IMR-90 (cell line): ENCODE data around the gene SYNE1. TPM values are rescaled to one million over a fixed set of nuclear protein-coding genes. Genes with fewer than 3 reads are reported as not detected.

ENCODE experiments used
- ATAC-seq: fragments of 200-7000 bp; cut with Tn5 transposase; 2 replicates; pipeline ENCODE4 v1.9.1; 2020; ENCODE audit warnings: low read depth, mild to moderate bottlenecking, moderate library complexity
- BruUV-seq: library from RNA; stranded (reverse); fragments of 400-500 nt; replicated peaks from 2 replicates; lab custom pipeline; 2021; lab: Mats Ljungman, UMichigan
- CTCF ChIA-PET: fragments of 300-600 bp; formaldehyde crosslinking; extraction: SDS; loops from one replicate; lab custom pipeline; 2021; ENCODE audit warnings: antibody characterized with exemption; lab: Yijun Ruan, JAX
- POLR2A ChIA-PET: fragments of 300-600 bp; sonication (Branson Sonifier 250); formaldehyde crosslinking; loops from one replicate; lab custom pipeline; 2022; ENCODE audit warnings: antibody characterized with exemption; ENCODE audit not compliant: unreplicated experiment; lab: Charles Lee
- DNase-seq: peaks from one replicate; pipeline ENCODE4 v3.0.0; 2013
- H2AFZ ChIP-seq: replicated peaks from 2 replicates; pipeline ENCODE3; 2013; ENCODE audit warnings: low read length, mild to moderate bottlenecking; ENCODE audit not compliant: poor library complexity
- H2AK5ac ChIP-seq: 2 replicates; pipeline ENCODE4 v1.6.1; 2013; ENCODE audit warnings: low read depth, low read length, inconsistent platforms
- H2AK9ac ChIP-seq: replicated peaks from 2 replicates; pipeline ENCODE3; 2013; ENCODE audit warnings: mild to moderate bottlenecking, low read depth, low read length, moderate library complexity; ENCODE audit not compliant: poor library complexity
- H2BK120ac ChIP-seq: 2 replicates; pipeline ENCODE4 v1.6.1; 2013; ENCODE audit warnings: low read depth, low read length, inconsistent platforms
- H2BK15ac ChIP-seq: 3 replicates; pipeline ENCODE4 v1.6.1; 2013; ENCODE audit warnings: low read depth, low read length, inconsistent platforms
- H2BK20ac ChIP-seq: 2 replicates; pipeline ENCODE4 v1.6.1; 2013; ENCODE audit warnings: low read depth, mild to moderate bottlenecking, inconsistent platforms, low read length, moderate library complexity
- H2BK5ac ChIP-seq: 2 replicates; pipeline ENCODE4 v1.6.1; 2013; ENCODE audit warnings: mild to moderate bottlenecking, low read depth, low read length, inconsistent platforms; ENCODE audit not compliant: poor library complexity, severe bottlenecking
- H3K14ac ChIP-seq: replicated peaks from 2 replicates; pipeline ENCODE4 v1.6.1; 2013; ENCODE audit warnings: low read depth, low read length, inconsistent platforms
- H3K18ac ChIP-seq: 2 replicates; pipeline ENCODE4 v1.6.1; 2013; ENCODE audit warnings: low read depth, low read length, control low read depth
- H3K23ac ChIP-seq: 2 replicates; pipeline ENCODE4 v1.6.1; 2013; ENCODE audit warnings: low read depth, low read length, inconsistent platforms
- H3K27ac ChIP-seq: 2 replicates; pipeline ENCODE4 v1.5.1; 2013; ENCODE audit warnings: mild to moderate bottlenecking, control low read depth, low read length; ENCODE audit not compliant: insufficient read depth
- H3K27me3 ChIP-seq: 2 replicates; pipeline ENCODE4 v1.6.1; 2013; ENCODE audit warnings: low read length; ENCODE audit not compliant: control insufficient read depth, insufficient read depth
- H3K36me3 ChIP-seq: 2 replicates; pipeline ENCODE4 v1.6.1; 2013; ENCODE audit warnings: low read length, mixed read lengths; ENCODE audit not compliant: control insufficient read depth, insufficient read depth
- H3K4ac ChIP-seq: 2 replicates; pipeline ENCODE4 v1.6.1; 2013; ENCODE audit warnings: low read depth, low read length, inconsistent platforms
- H3K4me1 ChIP-seq: 2 replicates; pipeline ENCODE4 v1.6.1; 2013; ENCODE audit warnings: low read length, mixed read lengths; ENCODE audit not compliant: control insufficient read depth, insufficient read depth
- H3K4me2 ChIP-seq: 2 replicates; pipeline ENCODE4 v1.6.1; 2013; ENCODE audit warnings: low read depth, mild to moderate bottlenecking, control low read depth, low read length, moderate library complexity
- H3K4me3 ChIP-seq: 2 replicates; pipeline ENCODE4 v1.5.1; 2013; ENCODE audit warnings: low read depth, mild to moderate bottlenecking, control low read depth, low read length, moderate library complexity; ENCODE audit not compliant: insufficient read depth
- H3K56ac ChIP-seq: 2 replicates; pipeline ENCODE4 v1.6.1; 2013; ENCODE audit warnings: low read length, inconsistent platforms; ENCODE audit not compliant: insufficient read depth; ENCODE audit errors: extremely low read depth
- H3K79me1 ChIP-seq, 2 experiments: 2 replicates each; pipeline ENCODE4 v1.6.1; 2013; ENCODE audit warnings: low read length in 2 of 2, inconsistent platforms in 1 of 2, low read depth in 1 of 2
- H3K9ac ChIP-seq: 2 replicates; pipeline ENCODE4 v1.6.1; 2013; ENCODE audit warnings: low read depth, low read length, control low read depth
- H3K9me1 ChIP-seq: 2 replicates; pipeline ENCODE4 v1.6.1; 2013; ENCODE audit warnings: low read length, inconsistent platforms; ENCODE audit not compliant: insufficient read depth
- H3K9me3 ChIP-seq: 2 replicates; pipeline ENCODE4 v1.6.1; 2013; ENCODE audit warnings: low read length; ENCODE audit not compliant: control insufficient read depth, insufficient read depth
- H4K20me1 ChIP-seq: 2 replicates; pipeline ENCODE4 v1.6.1; 2013; ENCODE audit warnings: low read length, inconsistent platforms; ENCODE audit not compliant: insufficient read depth
- H4K5ac ChIP-seq: 2 replicates; pipeline ENCODE4 v1.6.1; 2013; ENCODE audit warnings: mild to moderate bottlenecking, low read depth, low read length, control low read depth
- H4K8ac ChIP-seq, 2 experiments: 2 replicates each; pipeline ENCODE4 v1.6.1; 2013; ENCODE audit warnings: low read depth in 2 of 2, low read length in 2 of 2, control low read depth in 1 of 2, inconsistent platforms in 1 of 2
- H4K91ac ChIP-seq: 2 replicates; pipeline ENCODE4 v1.6.1; 2013; ENCODE audit warnings: low read depth, low read length, inconsistent platforms; ENCODE audit not compliant: insufficient read depth
- BHLHE40 ChIP-seq: fragments of 150-350 bp; IDR thresholded peaks from 2 replicates; pipeline ENCODE4 v1.6.1; 2016; ENCODE audit warnings: mild to moderate bottlenecking, low read depth, low read length
- CEBPB ChIP-seq: IDR thresholded peaks from 2 replicates; pipeline ENCODE4 v1.6.1; 2012; ENCODE audit warnings: low read depth, low read length, improper control_type of control experiment
- CTCF ChIP-seq: conservative IDR thresholded peaks from 2 replicates; pipeline ENCODE4 v1.5.1; 2012; ENCODE audit warnings: mild to moderate bottlenecking, low read depth, low read length, improper control_type of control experiment
- MXI1 ChIP-seq: IDR thresholded peaks from 2 replicates; pipeline ENCODE4 v1.6.1; 2012; ENCODE audit warnings: low read depth, mild to moderate bottlenecking, low read length, moderate library complexity, borderline replicate concordance
- NFE2L2 ChIP-seq: fragments of 150-350 bp; IDR thresholded peaks from 2 replicates; pipeline ENCODE4 v1.6.1; 2016; ENCODE audit warnings: low read depth, mild to moderate bottlenecking, low read length
- RAD21 ChIP-seq: IDR thresholded peaks from 2 replicates; pipeline ENCODE4 v1.6.1; 2012; ENCODE audit warnings: low read length, improper control_type of control experiment
- RFX5 ChIP-seq: IDR thresholded peaks from 2 replicates; pipeline ENCODE4 v1.8.0; 2012; ENCODE audit warnings: low read depth, mild to moderate bottlenecking, low read length, moderate library complexity
- SMC3 ChIP-seq: fragments of 150-350 bp; IDR thresholded peaks from 2 replicates; pipeline ENCODE4 v1.6.1; 2016; ENCODE audit warnings: low read depth, mild to moderate bottlenecking, antibody characterized with exemption, low read length, moderate library complexity
- dilution Hi-C: fragments of 300-500 bp; cut with HindIII; formaldehyde crosslinking; loops from one replicate; pipeline ENCODE4 v1.14.3; 2018; ENCODE audit warnings: low sequenced_read_pairs; ENCODE audit not compliant: unreplicated experiment
- in situ Hi-C: fragments of 300-500 bp; cut with MboI; formaldehyde crosslinking; loops from 3 replicates; pipeline ENCODE4 v1.14.3; 2019; ENCODE audit warnings: low sequenced_read_pairs, inconsistent platforms, mixed read lengths
- intact Hi-C: fragments of 100-400 bp; cut with micrococcal nuclease; formaldehyde crosslinking; loops from 2 replicates; pipeline ENCODE4 v1.10.0; 2022
- polyA plus RNA-seq, 3 experiments: library from polyadenylated mRNA; depleted of rRNA; stranded (reverse); fragments of >200 nt; gene quantifications; 2 replicates each; pipeline ENCODE4 v1.2.3, GENCODE V29; 2012; ENCODE audit warnings: low replicate concordance in 1 of 3
- total RNA-seq: library from RNA; depleted of rRNA; stranded (reverse); fragments of >200 nt; gene quantifications from 2 replicates; pipeline ENCODE4 v1.2.3, GENCODE V29; 2012
- TF ChIP-seq, protein P1 (sequence below): fragments of 150-350 bp; IDR thresholded peaks from 2 replicates; pipeline ENCODE4 v1.6.1; 2017; ENCODE audit warnings: mild to moderate bottlenecking, antibody characterized with exemption, low read length, low read depth

The SYNE1 gene
- total and polyA plus RNA-seq, 2 of the 4 experiments (the other 2 are of a cell fraction) = 34.1 to 159 TPM

DNA sequence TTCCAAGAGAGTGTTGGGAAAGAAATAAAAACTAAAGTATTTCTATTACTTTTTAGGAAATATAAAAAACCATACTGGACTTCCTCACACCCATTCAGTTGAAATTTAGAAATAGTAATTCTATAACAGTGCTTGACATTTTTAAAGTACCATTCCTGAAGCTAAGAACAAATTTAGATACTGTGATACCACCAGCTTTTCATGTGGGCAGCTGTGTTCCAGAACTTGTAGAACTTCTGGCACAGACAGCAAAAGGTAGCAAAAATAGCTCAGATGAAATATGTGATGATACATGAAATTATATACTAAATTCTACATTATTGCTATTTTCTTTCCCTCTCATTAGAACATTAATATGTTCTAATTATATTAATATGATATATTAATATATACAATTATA is 346.5 kb downstream of the SYNE1 start:
- H3K79me1 ChIP-seq = peaks cover 0 to 12% of the 10 kb centered on the region in 2 experiments; a peak in 3 of 4 replicates
- no peak overlapping the region for H2BK5ac ChIP-seq
- intact Hi-C loops (no loop called here), dilution Hi-C loops (no loop called here), in situ Hi-C loops (no loop called here)
- no peak overlapping the region for H2AFZ ChIP-seq
- H3K18ac ChIP-seq = no peak overlapping the region
- no peak overlapping the region for H2AK9ac ChIP-seq
- no peak overlapping the region for H3K4ac ChIP-seq
- ATAC-seq (no peak), DNase-seq (no peak)
- CTCF ChIA-PET = interaction anchor here (0.6 kb wide), 1 partner anchor 256 kb away, joined by 4 read pairs; no protein-coding TSS in a partner anchor
- H2BK20ac ChIP-seq = no peak overlapping the region
- H3K4me2 ChIP-seq = no peak overlapping the region
- H3K9ac ChIP-seq = no peak overlapping the region
- no peaks in the 10 kb centered on the region for H3K27me3 ChIP-seq
- no peak overlapping the region for H2AK5ac ChIP-seq
- no peaks in the 10 kb centered on the region for H4K20me1 ChIP-seq
- H4K5ac ChIP-seq = no peak overlapping the region
- H4K91ac ChIP-seq = no peak overlapping the region
- H3K14ac ChIP-seq = no peak overlapping the region
- peaks cover 31% of the 10 kb centered on the region for H3K36me3 ChIP-seq
- no peaks in the 10 kb centered on the region for H3K9me3 ChIP-seq
- H3K23ac ChIP-seq = no peak overlapping the region
- no TSS peak for BruUV-seq
- H3K56ac ChIP-seq = no peak overlapping the region
- TF ChIP-seq RFX5 = no peak
- TF ChIP-seq CEBPB = no peak
- TF ChIP-seq NFE2L2 = no peak
- TF ChIP-seq BHLHE40 = no peak
- TF ChIP-seq MXI1 = no peak
- TF ChIP-seq, protein P1, sequence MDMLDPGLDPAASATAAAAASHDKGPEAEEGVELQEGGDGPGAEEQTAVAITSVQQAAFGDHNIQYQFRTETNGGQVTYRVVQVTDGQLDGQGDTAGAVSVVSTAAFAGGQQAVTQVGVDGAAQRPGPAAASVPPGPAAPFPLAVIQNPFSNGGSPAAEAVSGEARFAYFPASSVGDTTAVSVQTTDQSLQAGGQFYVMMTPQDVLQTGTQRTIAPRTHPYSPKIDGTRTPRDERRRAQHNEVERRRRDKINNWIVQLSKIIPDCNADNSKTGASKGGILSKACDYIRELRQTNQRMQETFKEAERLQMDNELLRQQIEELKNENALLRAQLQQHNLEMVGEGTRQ = no peak
- TF ChIP-seq CTCF = no peak
- no peak for TF ChIP-seq RAD21
- TF ChIP-seq SMC3 = no peak
- H3K9me1 ChIP-seq = no peaks in the 10 kb centered on the region
- no peak overlapping the region for H3K4me3 ChIP-seq
- H3K27ac ChIP-seq = no peak overlapping the region
- POLR2A ChIA-PET = no interaction called here
- H4K8ac ChIP-seq = no peak overlapping the region
- H2BK120ac ChIP-seq = no peak overlapping the region
- peaks cover 3% of the 10 kb centered on the region for H3K4me1 ChIP-seq
- no peak overlapping the region for H2BK15ac ChIP-seq
